Astrocyte (in vitro differentiated cells and primary cell): ENCODE data around the gene SLC13A1. TPM values are rescaled to one million over a fixed set of nuclear protein-coding genes. Genes with fewer than 3 reads are reported as not detected.

ENCODE experiments used
- DNase-seq: peaks from one replicate; pipeline ENCODE4 v3.0.0-alpha.2; 2010; ENCODE audit warnings: low read depth
- FAIRE-seq: peaks from 2 replicates; lab custom pipeline; 2011; peaks lifted over from hg19 to GRCh38; lab: Jason Lieb, UNC
- H2AFZ ChIP-seq: 2 replicates; pipeline ENCODE4 v1.6.0; 2012; ENCODE audit warnings: low read depth, low read length, inconsistent platforms
- H3K27ac ChIP-seq: 2 replicates; pipeline ENCODE4 v1.5.1; 2011; ENCODE audit warnings: low read depth, low read length, inconsistent platforms
- H3K27me3 ChIP-seq: 2 replicates; pipeline ENCODE4 v1.6.0; 2011; ENCODE audit warnings: low read length, inconsistent platforms; ENCODE audit not compliant: insufficient read depth
- H3K36me3 ChIP-seq: 2 replicates; pipeline ENCODE4 v1.5.1; 2011; ENCODE audit warnings: low read length, inconsistent platforms; ENCODE audit not compliant: insufficient read depth
- H3K4me1 ChIP-seq: 2 replicates; pipeline ENCODE4 v1.5.1; 2011; ENCODE audit warnings: low read length, inconsistent platforms; ENCODE audit not compliant: insufficient read depth
- H3K4me2 ChIP-seq: 2 replicates; pipeline ENCODE4 v1.6.0; 2012; ENCODE audit warnings: low read length, inconsistent platforms
- H3K4me3 ChIP-seq: 2 replicates; pipeline ENCODE4 v1.5.1; 2011; ENCODE audit warnings: low read depth, mild to moderate bottlenecking, low read length, inconsistent platforms; ENCODE audit not compliant: insufficient read depth
- H3K79me2 ChIP-seq: 2 replicates; pipeline ENCODE4 v1.6.0; 2012; ENCODE audit warnings: mild to moderate bottlenecking, low read length, inconsistent platforms; ENCODE audit not compliant: insufficient read depth
- H3K9ac ChIP-seq: 2 replicates; pipeline ENCODE4 v1.6.0; 2012; ENCODE audit warnings: mild to moderate bottlenecking, low read length, inconsistent platforms
- H3K9me3 ChIP-seq: 2 replicates; pipeline ENCODE4 v1.5.1; 2012; ENCODE audit warnings: low read depth, mild to moderate bottlenecking, low read length, inconsistent platforms; ENCODE audit not compliant: insufficient read depth
- H4K20me1 ChIP-seq: 2 replicates; pipeline ENCODE4 v1.6.0; 2012; ENCODE audit warnings: low read length, inconsistent platforms; ENCODE audit not compliant: insufficient read depth
- H3K27ac Mint-ChIP-seq: one replicate; pipeline ENCODE4 v1.8.0; 2021; ENCODE audit warnings: mild to moderate bottlenecking, mixed read lengths; ENCODE audit not compliant: unreplicated experiment
- H3K27me3 Mint-ChIP-seq: one replicate; pipeline ENCODE4 v1.8.0; 2021; ENCODE audit warnings: low read depth, mixed read lengths; ENCODE audit not compliant: unreplicated experiment
- H3K36me3 Mint-ChIP-seq: one replicate; pipeline ENCODE4 v1.8.0; 2021; ENCODE audit warnings: low read depth, mixed read lengths; ENCODE audit not compliant: unreplicated experiment
- H3K4me1 Mint-ChIP-seq: one replicate; pipeline ENCODE4 v1.8.0; 2021; ENCODE audit warnings: low read depth, mixed read lengths; ENCODE audit not compliant: unreplicated experiment
- H3K4me3 Mint-ChIP-seq: one replicate; pipeline ENCODE4 v1.8.0; 2021; ENCODE audit warnings: mild to moderate bottlenecking, moderate library complexity, mixed read lengths; ENCODE audit not compliant: unreplicated experiment
- H3K9me3 Mint-ChIP-seq: one replicate; pipeline ENCODE4 v1.8.0; 2021; ENCODE audit warnings: mild to moderate bottlenecking, mixed read lengths; ENCODE audit not compliant: unreplicated experiment
- EZH2 ChIP-seq: IDR thresholded peaks from 2 replicates; pipeline ENCODE4 v1.6.1; 2012; ENCODE audit warnings: mild to moderate bottlenecking, low read length, inconsistent platforms; ENCODE audit not compliant: insufficient read depth
- total RNA-seq: library from RNA; stranded (reverse); gene quantifications from 2 replicates; pipeline ENCODE4 v1.2.1, GENCODE V29; 2021
- TF ChIP-seq, protein P1 (sequence below): IDR thresholded peaks from 2 replicates; pipeline ENCODE4 v1.5.1; 2011; ENCODE audit warnings: low read depth, mild to moderate bottlenecking, inconsistent platforms, low read length, moderate library complexity; ENCODE audit not compliant: insufficient read depth

The SLC13A1 gene
- total RNA-seq, 1 donor from 2014 or later, result not detected

DNA sequence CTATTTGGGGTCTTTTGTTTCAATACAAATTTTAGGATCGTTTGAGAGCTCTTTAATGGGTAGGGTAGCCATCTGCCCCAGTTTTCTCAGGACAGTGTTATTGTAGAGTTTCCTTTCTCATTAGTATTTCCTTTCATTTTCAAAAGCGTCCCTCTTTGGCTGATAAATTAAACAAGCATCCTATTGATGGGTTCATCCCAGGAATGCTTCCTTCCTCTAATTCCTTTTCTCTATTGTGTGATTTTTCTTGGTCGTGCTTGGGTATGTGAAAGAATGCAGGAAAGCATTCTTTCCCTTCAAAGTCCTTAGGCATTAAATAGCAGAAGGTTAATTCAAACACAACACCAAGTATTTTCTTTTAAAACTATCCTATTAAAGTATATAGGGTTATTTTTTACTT is 14.0 kb downstream of the SLC13A1 start:
- peak overlapping the region; percentile 56 for H3K27ac Mint-ChIP-seq
- Histone ChIP-seq H3K36me3 (no peaks in the 10 kb centered on the region), H2AFZ (no peak overlapping the region), H3K79me2 (no peaks in the 10 kb centered on the region), H3K4me2 (no peak overlapping the region), H4K20me1 (no peaks in the 10 kb centered on the region), H3K9ac (no peak overlapping the region), H3K4me3 (no peak overlapping the region), H3K27ac (no peak overlapping the region), H3K4me1 (no peaks in the 10 kb centered on the region), H3K27me3 (no peaks in the 10 kb centered on the region), H3K9me3 (no peaks in the 10 kb centered on the region)
- FAIRE-seq, result no peak
- no peaks in the 10 kb centered on the region for H3K27me3 Mint-ChIP-seq
- no peaks in the 10 kb centered on the region for H3K36me3 Mint-ChIP-seq
- peaks cover 23% of the 10 kb centered on the region for H3K4me1 Mint-ChIP-seq
- H3K4me3 Mint-ChIP-seq, result no peak overlapping the region
- peaks cover 8% of the 10 kb centered on the region for H3K9me3 Mint-ChIP-seq
- DNase-seq, result no peak
- TF ChIP-seq, protein P1, sequence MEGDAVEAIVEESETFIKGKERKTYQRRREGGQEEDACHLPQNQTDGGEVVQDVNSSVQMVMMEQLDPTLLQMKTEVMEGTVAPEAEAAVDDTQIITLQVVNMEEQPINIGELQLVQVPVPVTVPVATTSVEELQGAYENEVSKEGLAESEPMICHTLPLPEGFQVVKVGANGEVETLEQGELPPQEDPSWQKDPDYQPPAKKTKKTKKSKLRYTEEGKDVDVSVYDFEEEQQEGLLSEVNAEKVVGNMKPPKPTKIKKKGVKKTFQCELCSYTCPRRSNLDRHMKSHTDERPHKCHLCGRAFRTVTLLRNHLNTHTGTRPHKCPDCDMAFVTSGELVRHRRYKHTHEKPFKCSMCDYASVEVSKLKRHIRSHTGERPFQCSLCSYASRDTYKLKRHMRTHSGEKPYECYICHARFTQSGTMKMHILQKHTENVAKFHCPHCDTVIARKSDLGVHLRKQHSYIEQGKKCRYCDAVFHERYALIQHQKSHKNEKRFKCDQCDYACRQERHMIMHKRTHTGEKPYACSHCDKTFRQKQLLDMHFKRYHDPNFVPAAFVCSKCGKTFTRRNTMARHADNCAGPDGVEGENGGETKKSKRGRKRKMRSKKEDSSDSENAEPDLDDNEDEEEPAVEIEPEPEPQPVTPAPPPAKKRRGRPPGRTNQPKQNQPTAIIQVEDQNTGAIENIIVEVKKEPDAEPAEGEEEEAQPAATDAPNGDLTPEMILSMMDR, result no peak
- TF ChIP-seq EZH2, result no peak

DNA sequence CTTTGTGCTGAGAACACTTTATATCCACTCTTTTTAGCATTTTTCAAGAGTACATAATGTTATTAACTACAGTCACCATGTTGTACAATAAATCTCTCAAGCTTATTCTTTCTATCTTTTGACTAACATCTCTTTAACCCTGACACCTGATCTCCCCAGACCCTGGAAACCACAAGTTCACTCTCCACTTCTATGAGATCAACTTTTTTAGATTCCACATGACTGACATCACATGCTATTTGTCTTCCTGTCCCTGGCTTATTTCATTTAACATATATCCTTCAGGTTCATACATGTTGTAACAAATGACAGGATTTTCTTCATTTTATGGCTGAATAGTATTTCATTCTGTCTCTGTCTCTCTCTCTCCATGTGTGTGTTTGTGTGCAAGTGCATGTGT is 15.5 kb downstream of the SLC13A1 start:
- H3K4me3 Mint-ChIP-seq, result no peak overlapping the region
- no peak overlapping the region for H3K27ac ChIP-seq
- no peaks in the 10 kb centered on the region for H3K4me1 ChIP-seq
- no peak overlapping the region for H3K9ac ChIP-seq
- H2AFZ ChIP-seq, result no peak overlapping the region
- H3K4me2 ChIP-seq, result no peak overlapping the region
- H3K36me3 Mint-ChIP-seq, result no peaks in the 10 kb centered on the region
- TF ChIP-seq EZH2, result no peak
- TF ChIP-seq, protein P1, result no peak
- no peaks in the 10 kb centered on the region for H3K36me3 ChIP-seq
- no peak for DNase-seq
- no peaks in the 10 kb centered on the region for H4K20me1 ChIP-seq
- no peaks in the 10 kb centered on the region for H3K79me2 ChIP-seq
- no peak for FAIRE-seq
- H3K4me1 Mint-ChIP-seq, result peaks cover 20% of the 10 kb centered on the region
- H3K9me3 Mint-ChIP-seq, result peaks cover 10% of the 10 kb centered on the region
- H3K4me3 ChIP-seq, result no peak overlapping the region
- H3K9me3 ChIP-seq, result no peaks in the 10 kb centered on the region
- no peaks in the 10 kb centered on the region for H3K27me3 Mint-ChIP-seq
- H3K27ac Mint-ChIP-seq, result no peak overlapping the region
- no peaks in the 10 kb centered on the region for H3K27me3 ChIP-seq

GRCh38 chr7:123183431-123183830 is 16.3 kb downstream of the SLC13A1 start:
- no peak for DNase-seq
- no peak overlapping the region for H3K4me3 ChIP-seq
- H3K27ac ChIP-seq, result no peak overlapping the region
- no peaks in the 10 kb centered on the region for H3K27me3 ChIP-seq
- peaks cover 20% of the 10 kb centered on the region for H3K4me1 Mint-ChIP-seq
- peak overlapping the region; percentile 55 for H3K27ac Mint-ChIP-seq
- H4K20me1 ChIP-seq, result no peaks in the 10 kb centered on the region
- no peak overlapping the region for H3K4me2 ChIP-seq
- no peaks in the 10 kb centered on the region for H3K36me3 Mint-ChIP-seq
- no peaks in the 10 kb centered on the region for H3K9me3 ChIP-seq
- no peaks in the 10 kb centered on the region for H3K36me3 ChIP-seq
- TF ChIP-seq EZH2, result no peak
- TF ChIP-seq, protein P1, result no peak
- FAIRE-seq, result no peak
- H3K27me3 Mint-ChIP-seq, result no peaks in the 10 kb centered on the region
- H2AFZ ChIP-seq, result no peak overlapping the region
- peaks cover 10% of the 10 kb centered on the region for H3K9me3 Mint-ChIP-seq
- H3K4me3 Mint-ChIP-seq, result no peak overlapping the region
- H3K79me2 ChIP-seq, result no peaks in the 10 kb centered on the region
- no peaks in the 10 kb centered on the region for H3K4me1 ChIP-seq
- H3K9ac ChIP-seq, result no peak overlapping the region
